Right lobe of liver (tissue), 4 donors: ENCODE measurements around the gene CREB3L2.

Source experiments
- CTCF ChIP-seq, 4 donors: fragments of 200-600 bp in 3 of 4; fragments of 450-650 bp in 1 of 4; IDR thresholded peaks; one replicate each; pipeline versions ENCODE4 v1.5.1 to v1.8.0; 2016 to 2022; ENCODE audit warnings: antibody characterized with exemption in 4 of 4, mild to moderate bottlenecking in 2 of 4
- POLR2A ChIP-seq: fragments of 450-650 bp; IDR thresholded peaks from one replicate; pipeline ENCODE4 v1.6.1; 2017; ENCODE audit warnings: antibody characterized with exemption, mild to moderate bottlenecking
- donor health status: DM: no; HTN: no; CAD: no.
- donor health status: DM: no; HTN: no; CAD: no.
- donor health status: DM: no; HTN: yes; CAD: no.

- TF ChIP-seq POLR2A, result no peak
- no peak for TF ChIP-seq CTCF (IDR thresholded peaks at IDR 0.05)
Observed at GRCh38 chr7:137846827-137847567, 154.9 kb downstream of the CREB3L2 start, which contains the start of gene DGKI.
